A549 treated with CpdA at 1 μM for 4 hours (cell line): Measurements from ENCODE around the gene SETD1B. TPM values are rescaled to one million over a fixed set of nuclear protein-coding genes. Genes with fewer than 3 reads are reported as not detected.

Experiments
- total RNA-seq: library from RNA; stranded (reverse); fragments of 200-300 nt; extraction: Qiagen RNA extraction; gene quantifications from 5 replicates; pipeline ENCODE4 v1.2.3, GENCODE V29; 2022; ENCODE audit warnings: low read depth

SETD1B gene
- 12.2 to 16.7 TPM (median 14.5 TPM) in 5 replicates for total RNA-seq

GRCh38 chr12:121803861-121804416 is at the start of gene SETD1B:
TSS of gene SETD1B (plus strand) at chr12:121804009. CDS start at chr12:121804738, 729 bp downstream.

GRCh38 chr12:121793440-121793837 is 10.4 kb upstream of the SETD1B start, which contains the start of gene RHOF:
TSS of gene RHOF (minus strand) at chr12:121793688. CDS start at chr12:121793633, 55 bp downstream.

GRCh38 chr12:121858662-121859572 is 55.1 kb downstream of the SETD1B start, which contains the start of gene HPD:
TSS of gene HPD (minus strand) at chr12:121858859. CDS start at chr12:121858823, 36 bp downstream.

Other genes with a start within 250 kb of the SETD1B start
- gene KDM2B, start 223.0 kb upstream of the SETD1B start, total RNA-seq = 19.2 to 23.5 TPM (median 22.8 TPM) in 5 replicates
- gene ORAI1, start 177.5 kb upstream of the SETD1B start, total RNA-seq = 23.7 to 46.6 TPM (median 44.9 TPM) in 5 replicates
- 0.07 to 0.39 TPM (median 0.17 TPM) in 4 of 5 replicates, not detected in the other for gene MORN3, start 134.4 kb upstream of the SETD1B start, total RNA-seq
- 9.5 to 11.9 TPM (median 11.3 TPM) in 5 replicates for gene TMEM120B, start 91.3 kb upstream of the SETD1B start, total RNA-seq
- 150 to 205 TPM (median 184 TPM) in 5 replicates for gene RHOF, start 10.3 kb upstream of the SETD1B start, total RNA-seq
- gene HPD, start 54.9 kb downstream of the SETD1B start, total RNA-seq = 1.3 to 1.6 TPM (median 1.5 TPM) in 5 replicates
- 111 to 172 TPM (median 127 TPM) in 5 replicates for gene PSMD9, start 84.8 kb downstream of the SETD1B start, total RNA-seq
- 0.86 to 1.7 TPM (median 1.4 TPM) in 5 replicates for gene CFAP251, start 114.6 kb downstream of the SETD1B start, total RNA-seq
- gene BCL7A, start 217.9 kb downstream of the SETD1B start, total RNA-seq = 9.9 to 13.0 TPM (median 11.4 TPM) in 5 replicates